ENCODE measurements around the gene ZFR.

GRCh38 chr5:32392039-32392438 is 52.5 kb downstream of the ZFR start:
- no peak for TF ChIP-seq CTCF (IDR thresholded peaks at IDR 0.05)
- TF ChIP-seq POLR2A (IDR thresholded peaks at IDR 0.05), result no peak
- no peak for TF ChIP-seq EP300 (IDR thresholded peaks at IDR 0.05)

All from ovary (tissue), 3 donors.